GM19239 (cell line): ENCODE results near the gene WDR93.
"Not testable (repeated sequence)": the region's sequence is repeated elsewhere in the genome, so short reads cannot be mapped to it uniquely, and the experiment has no call there.

ENCODE experiments used
- DNase-seq: peaks from one replicate; pipeline ENCODE4 v3.0.0; 2011; ENCODE audit warnings: low spot score; ENCODE audit not compliant: insufficient read length
- FAIRE-seq: peaks from 2 replicates; lab custom pipeline; 2011; peaks lifted over from hg19 to GRCh38; lab: Jason Lieb, UNC

WDR93 gene

GRCh38 chr15:89680282-89680873 lies 10.2 kb upstream of the WDR93 start:
- FAIRE-seq = no peak
- DNase-seq = no peak

- no peak for DNase-seq
- no peak for FAIRE-seq
Observed at GRCh38 chr15:89681146-89681545, 9.5 kb upstream of the WDR93 start.

GRCh38 chr15:89685995-89686394 lies 4.6 kb upstream of the WDR93 start:
- FAIRE-seq = no peak
- DNase-seq = no peak

- no peak for FAIRE-seq
- DNase-seq = no peak
Observed at GRCh38 chr15:89686522-89686921, 4.1 kb upstream of the WDR93 start.

- not testable (repeated sequence) for DNase-seq, FAIRE-seq
Observed at GRCh38 chr15:89689930-89690275, 708 bp upstream of the WDR93 start.

GRCh38 chr15:89693091-89693490 lies 2.5 kb downstream of the WDR93 start:
- FAIRE-seq (no peak), DNase-seq (no peak)

- FAIRE-seq (no peak), DNase-seq (no peak)
Observed at GRCh38 chr15:89693696-89694095, 3.1 kb downstream of the WDR93 start.

GRCh38 chr15:89695198-89695597 lies 4.6 kb downstream of the WDR93 start:
- DNase-seq = no peak
- FAIRE-seq = no peak

- FAIRE-seq = no peak
Observed at GRCh38 chr15:89704411-89704810, 13.8 kb downstream of the WDR93 start.

GRCh38 chr15:89707577-89707976 lies 17.0 kb downstream of the WDR93 start:
- no peak for FAIRE-seq
- no peak for DNase-seq

More at GRCh38 chr15:89704411-89704810, 13.8 kb downstream of the WDR93 start:
- DNase-seq = no peak

GRCh38 chr15:89714775-89715174 lies 24.2 kb downstream of the WDR93 start:
- no peak for FAIRE-seq
- DNase-seq = no peak

GRCh38 chr15:89723031-89723430 lies 32.4 kb downstream of the WDR93 start:
- FAIRE-seq = no peak

GRCh38 chr15:89724621-89725020 lies 34.0 kb downstream of the WDR93 start:
- FAIRE-seq (no peak), DNase-seq (no peak)

More at GRCh38 chr15:89723031-89723430, 32.4 kb downstream of the WDR93 start:
- DNase-seq = no peak

GRCh38 chr15:89725064-89725463 lies 34.5 kb downstream of the WDR93 start:
- DNase-seq (no peak), FAIRE-seq (no peak)

GRCh38 chr15:89728254-89728653 lies 37.6 kb downstream of the WDR93 start:
- DNase-seq (no peak), FAIRE-seq (no peak)

- DNase-seq = no peak
- FAIRE-seq = no peak
Observed at GRCh38 chr15:89731275-89731674, 40.7 kb downstream of the WDR93 start.

GRCh38 chr15:89732451-89733172 lies 42.0 kb downstream of the WDR93 start:
- FAIRE-seq = no peak

GRCh38 chr15:89735773-89736172 lies 45.2 kb downstream of the WDR93 start:
- no peak for FAIRE-seq

More at GRCh38 chr15:89732451-89733172, 42.0 kb downstream of the WDR93 start:
- no peak for DNase-seq

GRCh38 chr15:89740137-89740536 lies 49.5 kb downstream of the WDR93 start:
- FAIRE-seq (peak; percentile 95), DNase-seq (peak; percentile 70)

More at GRCh38 chr15:89735773-89736172, 45.2 kb downstream of the WDR93 start:
- no peak for DNase-seq

GRCh38 chr15:89743011-89743410 lies 52.4 kb downstream of the WDR93 start:
- FAIRE-seq (no peak), DNase-seq (no peak)

- no peak for FAIRE-seq
- no peak for DNase-seq
Observed at GRCh38 chr15:89743594-89743993, 53.0 kb downstream of the WDR93 start.

- no peak for FAIRE-seq
Observed at GRCh38 chr15:89745131-89745530, 54.5 kb downstream of the WDR93 start.

More at GRCh38 chr15:89745131-89745530, 54.5 kb downstream of the WDR93 start:
- DNase-seq = no peak
